HG03575 (cell line): Measurements from ENCODE around the gene GRAMD1C.
"Not testable (repeated sequence)": the region's sequence is repeated elsewhere in the genome, so short reads cannot be mapped to it uniquely, and the experiment has no call there.

ENCODE experiments used
- ATAC-seq: cut with Tn5 transposase; IDR thresholded peaks from one replicate; pipeline ENCODE4 v1.9.1; 2021; ENCODE audit not compliant: unreplicated experiment, insufficient number of reproducible peaks, low FRiP score; ENCODE audit errors: extremely low read depth

Gene GRAMD1C

GRCh38 chr3:113849071-113849470, 10.5 kb downstream of the GRAMD1C start:
- not testable (repeated sequence) for ATAC-seq

- not testable (repeated sequence) for ATAC-seq
Observed at GRCh38 chr3:113849841-113850240, 11.3 kb downstream of the GRAMD1C start.

GRCh38 chr3:113850391-113850790, 11.8 kb downstream of the GRAMD1C start:
- not testable (repeated sequence) for ATAC-seq

GRCh38 chr3:113852506-113852905, 13.9 kb downstream of the GRAMD1C start:
- ATAC-seq = no peak

GRCh38 chr3:113867506-113867905, 28.9 kb downstream of the GRAMD1C start:
- no peak for ATAC-seq

- no peak for ATAC-seq
Observed at GRCh38 chr3:113873293-113873692, 34.7 kb downstream of the GRAMD1C start.

GRCh38 chr3:113873814-113874526, 35.4 kb downstream of the GRAMD1C start:
- ATAC-seq = no peak

- ATAC-seq = no peak
Observed at GRCh38 chr3:113878403-113878802, 39.8 kb downstream of the GRAMD1C start.

- no peak for ATAC-seq
Observed at GRCh38 chr3:113885050-113885449, 46.5 kb downstream of the GRAMD1C start.

- ATAC-seq = no peak
Observed at GRCh38 chr3:113890256-113890900, 51.8 kb downstream of the GRAMD1C start.

GRCh38 chr3:113894927-113895326, 56.3 kb downstream of the GRAMD1C start:
- no peak for ATAC-seq

GRCh38 chr3:113895964-113896363, 57.4 kb downstream of the GRAMD1C start:
- ATAC-seq = no peak

- no peak for ATAC-seq
Observed at GRCh38 chr3:113896930-113897329, 58.3 kb downstream of the GRAMD1C start.

- no peak for ATAC-seq
Observed at GRCh38 chr3:113897373-113897777, 58.8 kb downstream of the GRAMD1C start.

GRCh38 chr3:113898892-113899291, 60.3 kb downstream of the GRAMD1C start:
- ATAC-seq = no peak

GRCh38 chr3:113906568-113907140, 68.1 kb downstream of the GRAMD1C start:
- no peak for ATAC-seq

GRCh38 chr3:113908133-113908532, 69.5 kb downstream of the GRAMD1C start:
- no peak for ATAC-seq

- no peak for ATAC-seq
Observed at GRCh38 chr3:113910966-113911365, 72.4 kb downstream of the GRAMD1C start.

- ATAC-seq = peak; percentile 90
Observed at GRCh38 chr3:113912552-113913236, 74.1 kb downstream of the GRAMD1C start.

GRCh38 chr3:113914646-113915045, 76.1 kb downstream of the GRAMD1C start:
- no peak for ATAC-seq
